Neural cell (in vitro differentiated cells): ENCODE measurements around the gene PKHD1. TPM values are rescaled to one million over a fixed set of nuclear protein-coding genes. Genes with fewer than 3 reads are reported as not detected.

ENCODE experiments used
- H2AFZ ChIP-seq: fragments of 200-600, 300-800 bp; sonication (generic), shearing (Covaris generic); 2 replicates; pipeline ENCODE4 v1.6.0; 2014; ENCODE audit warnings: low read depth, mild to moderate bottlenecking, antibody characterized with exemption, low read length, moderate library complexity
- H3F3A ChIP-seq: fragments of 200-600 bp; shearing (Covaris generic); 2 replicates; pipeline ENCODE4 v1.6.1; 2016; ENCODE audit warnings: mild to moderate bottlenecking, moderate library complexity, mixed read lengths, antibody characterized with exemption, low read length; ENCODE audit not compliant: insufficient read depth, poor library complexity, severe bottlenecking
- H3K27ac ChIP-seq: fragments of 200-600, 300-800 bp; sonication (generic), shearing (Covaris generic); 2 replicates; pipeline ENCODE4 v1.5.1; 2014; ENCODE audit warnings: mild to moderate bottlenecking, low read length, moderate library complexity
- H3K27me3 ChIP-seq: fragments of 300-800, 200-600 bp; sonication (generic), shearing (Covaris generic); 2 replicates; pipeline ENCODE4 v1.6.0; 2014; ENCODE audit warnings: mild to moderate bottlenecking, low read depth, low read length, moderate library complexity; ENCODE audit not compliant: insufficient read depth
- H3K36me3 ChIP-seq: fragments of 300-800, 200-600 bp; sonication (generic), shearing (Covaris generic); 2 replicates; pipeline ENCODE4 v1.5.1; 2014; ENCODE audit warnings: mild to moderate bottlenecking, antibody characterized with exemption, low read length, moderate library complexity; ENCODE audit not compliant: insufficient read depth
- H3K4me2 ChIP-seq: fragments of 300-800, 200-600 bp; sonication (generic), shearing (Covaris generic); 2 replicates; pipeline ENCODE4 v1.6.0; 2014; ENCODE audit warnings: mild to moderate bottlenecking, low read length
- H3K4me3 ChIP-seq: fragments of 300-800, 200-600 bp; sonication (generic), shearing (Covaris generic); 2 replicates; pipeline ENCODE4 v1.5.1; 2014; ENCODE audit warnings: mild to moderate bottlenecking, low read length, moderate library complexity
- H3K79me2 ChIP-seq: fragments of 200-600 bp; shearing (Covaris generic); replicated peaks from 2 replicates; pipeline ENCODE4 v1.6.0; 2014; ENCODE audit warnings: mild to moderate bottlenecking, low read length, moderate library complexity; ENCODE audit not compliant: insufficient read depth
- H3K9ac ChIP-seq: fragments of 300-800, 200-600 bp; sonication (generic), shearing (Covaris generic); 2 replicates; pipeline ENCODE4 v1.6.1; 2016; ENCODE audit warnings: mild to moderate bottlenecking, low read length, mixed read lengths
- H3K9me2 ChIP-seq: fragments of 200-600 bp; shearing (Covaris generic); 2 replicates; pipeline ENCODE4 v1.6.1; 2016; ENCODE audit warnings: mild to moderate bottlenecking, low read length, mixed read lengths; ENCODE audit not compliant: insufficient read depth
- H3K9me3 ChIP-seq: fragments of 200-600, 300-800 bp; sonication (generic), shearing (Covaris generic); 2 replicates; pipeline ENCODE4 v1.6.1; 2016; ENCODE audit warnings: mild to moderate bottlenecking, mixed run types, low read length, moderate library complexity, mixed read lengths
- H4K20me1 ChIP-seq: fragments of 200-600 bp; shearing (Covaris generic); 2 replicates; pipeline ENCODE4 v1.6.1; 2016; ENCODE audit warnings: mild to moderate bottlenecking, mixed run types; ENCODE audit not compliant: insufficient read depth
- EP300 ChIP-seq: fragments of 450-650 bp; conservative IDR thresholded peaks from 2 replicates; pipeline ENCODE4 v1.6.1; 2014; ENCODE audit warnings: antibody characterized with exemption, mild to moderate bottlenecking, moderate library complexity; ENCODE audit not compliant: poor library complexity, severe bottlenecking
- EZH2 ChIP-seq: fragments of 200-600, 300-800 bp; shearing (Covaris generic), sonication (generic); IDR thresholded peaks from 2 replicates; pipeline ENCODE4 v1.6.1; 2014; ENCODE audit warnings: antibody characterized with exemption, low read length, borderline replicate concordance, mild to moderate bottlenecking; ENCODE audit not compliant: insufficient read depth, poor library complexity, severe bottlenecking
- MXI1 ChIP-seq: fragments of 450-650 bp; conservative IDR thresholded peaks from 2 replicates; pipeline ENCODE4 v1.6.1; 2014; ENCODE audit warnings: antibody characterized with exemption, mild to moderate bottlenecking; ENCODE audit not compliant: poor library complexity, severe bottlenecking
- POLR2AphosphoS5 ChIP-seq: IDR thresholded peaks from 2 replicates; pipeline ENCODE4 v1.6.1; 2012
- RAD21 ChIP-seq: fragments of 450-650 bp; conservative IDR thresholded peaks from 2 replicates; pipeline ENCODE4 v1.6.1; 2014; ENCODE audit warnings: antibody characterized with exemption, mild to moderate bottlenecking, moderate library complexity
- SMC3 ChIP-seq: fragments of 450-650 bp; conservative IDR thresholded peaks from 2 replicates; pipeline ENCODE4 v1.6.1; 2014; ENCODE audit warnings: antibody characterized with exemption, mild to moderate bottlenecking, moderate library complexity; ENCODE audit not compliant: poor library complexity
- TAF1 ChIP-seq: IDR thresholded peaks from 2 replicates; pipeline ENCODE4 v1.6.1; 2012; ENCODE audit warnings: low read depth
- polyA plus RNA-seq: library from polyadenylated mRNA; depleted of rRNA; stranded (reverse); fragments of >200 nt; gene quantifications from 2 replicates; pipeline ENCODE4 v1.2.3, GENCODE V29; 2014
- TF ChIP-seq, protein P1 (sequence below): IDR thresholded peaks from 2 replicates; pipeline ENCODE4 v1.6.1; 2012; ENCODE audit warnings: borderline replicate concordance
- TF ChIP-seq, protein P2 (sequence below): fragments of 450-650 bp; IDR thresholded peaks from 2 replicates; pipeline ENCODE4 v1.5.1; 2014; ENCODE audit warnings: antibody characterized with exemption, mild to moderate bottlenecking, moderate library complexity; ENCODE audit not compliant: poor library complexity, severe bottlenecking

PKHD1 gene
- polyA plus RNA-seq, 1 donor from 2014 or later, result not detected

DNA sequence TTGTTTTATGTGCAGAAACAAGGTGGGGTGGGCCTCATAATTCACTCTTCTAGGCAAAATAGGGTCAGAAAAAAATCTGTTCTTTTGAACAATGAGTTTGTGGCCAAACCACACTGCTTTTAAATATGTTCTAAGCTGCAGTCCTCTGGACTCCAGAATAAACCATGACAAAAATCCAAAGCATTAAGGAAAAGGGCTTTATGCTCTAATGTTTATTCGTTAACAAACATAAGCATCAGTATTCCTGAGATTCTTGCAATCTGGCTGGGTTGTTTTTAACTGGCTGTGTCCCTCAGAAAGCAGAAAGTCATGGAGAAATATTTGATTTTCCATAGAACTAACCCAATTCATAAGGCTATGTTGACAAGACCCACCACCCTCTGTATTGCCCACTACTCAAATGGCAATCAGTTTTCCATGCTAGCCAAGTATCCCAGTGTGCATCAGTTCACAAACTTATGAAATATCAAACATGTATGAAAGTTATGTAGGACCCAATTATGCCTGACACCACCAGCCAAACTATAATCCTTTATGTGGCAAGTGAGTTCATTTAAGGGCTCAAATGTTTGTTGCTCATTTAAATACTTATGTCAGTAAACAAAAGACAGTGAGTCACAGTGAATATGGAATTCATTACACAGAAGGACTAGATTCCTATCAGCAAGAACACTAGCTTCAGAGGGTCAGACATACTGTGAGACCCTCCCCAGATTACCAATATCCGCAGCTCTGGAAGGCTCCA lies 45.1 kb downstream of the PKHD1 start:
- H3K27ac ChIP-seq, result no peak overlapping the region
- no peak overlapping the region for H3K4me2 ChIP-seq
- no peaks in the 10 kb centered on the region for H3K79me2 ChIP-seq
- H3K9ac ChIP-seq, result no peak overlapping the region
- H3K27me3 ChIP-seq, result no peaks in the 10 kb centered on the region
- TF ChIP-seq MXI1 (no peak), POLR2AphosphoS5 (no peak), SMC3 (no peak), EZH2 (no peak), RAD21 (no peak), EP300 (no peak), TAF1 (no peak)
- TF ChIP-seq, protein P1, sequence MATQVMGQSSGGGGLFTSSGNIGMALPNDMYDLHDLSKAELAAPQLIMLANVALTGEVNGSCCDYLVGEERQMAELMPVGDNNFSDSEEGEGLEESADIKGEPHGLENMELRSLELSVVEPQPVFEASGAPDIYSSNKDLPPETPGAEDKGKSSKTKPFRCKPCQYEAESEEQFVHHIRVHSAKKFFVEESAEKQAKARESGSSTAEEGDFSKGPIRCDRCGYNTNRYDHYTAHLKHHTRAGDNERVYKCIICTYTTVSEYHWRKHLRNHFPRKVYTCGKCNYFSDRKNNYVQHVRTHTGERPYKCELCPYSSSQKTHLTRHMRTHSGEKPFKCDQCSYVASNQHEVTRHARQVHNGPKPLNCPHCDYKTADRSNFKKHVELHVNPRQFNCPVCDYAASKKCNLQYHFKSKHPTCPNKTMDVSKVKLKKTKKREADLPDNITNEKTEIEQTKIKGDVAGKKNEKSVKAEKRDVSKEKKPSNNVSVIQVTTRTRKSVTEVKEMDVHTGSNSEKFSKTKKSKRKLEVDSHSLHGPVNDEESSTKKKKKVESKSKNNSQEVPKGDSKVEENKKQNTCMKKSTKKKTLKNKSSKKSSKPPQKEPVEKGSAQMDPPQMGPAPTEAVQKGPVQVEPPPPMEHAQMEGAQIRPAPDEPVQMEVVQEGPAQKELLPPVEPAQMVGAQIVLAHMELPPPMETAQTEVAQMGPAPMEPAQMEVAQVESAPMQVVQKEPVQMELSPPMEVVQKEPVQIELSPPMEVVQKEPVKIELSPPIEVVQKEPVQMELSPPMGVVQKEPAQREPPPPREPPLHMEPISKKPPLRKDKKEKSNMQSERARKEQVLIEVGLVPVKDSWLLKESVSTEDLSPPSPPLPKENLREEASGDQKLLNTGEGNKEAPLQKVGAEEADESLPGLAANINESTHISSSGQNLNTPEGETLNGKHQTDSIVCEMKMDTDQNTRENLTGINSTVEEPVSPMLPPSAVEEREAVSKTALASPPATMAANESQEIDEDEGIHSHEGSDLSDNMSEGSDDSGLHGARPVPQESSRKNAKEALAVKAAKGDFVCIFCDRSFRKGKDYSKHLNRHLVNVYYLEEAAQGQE, result no peak
- TF ChIP-seq, protein P2, sequence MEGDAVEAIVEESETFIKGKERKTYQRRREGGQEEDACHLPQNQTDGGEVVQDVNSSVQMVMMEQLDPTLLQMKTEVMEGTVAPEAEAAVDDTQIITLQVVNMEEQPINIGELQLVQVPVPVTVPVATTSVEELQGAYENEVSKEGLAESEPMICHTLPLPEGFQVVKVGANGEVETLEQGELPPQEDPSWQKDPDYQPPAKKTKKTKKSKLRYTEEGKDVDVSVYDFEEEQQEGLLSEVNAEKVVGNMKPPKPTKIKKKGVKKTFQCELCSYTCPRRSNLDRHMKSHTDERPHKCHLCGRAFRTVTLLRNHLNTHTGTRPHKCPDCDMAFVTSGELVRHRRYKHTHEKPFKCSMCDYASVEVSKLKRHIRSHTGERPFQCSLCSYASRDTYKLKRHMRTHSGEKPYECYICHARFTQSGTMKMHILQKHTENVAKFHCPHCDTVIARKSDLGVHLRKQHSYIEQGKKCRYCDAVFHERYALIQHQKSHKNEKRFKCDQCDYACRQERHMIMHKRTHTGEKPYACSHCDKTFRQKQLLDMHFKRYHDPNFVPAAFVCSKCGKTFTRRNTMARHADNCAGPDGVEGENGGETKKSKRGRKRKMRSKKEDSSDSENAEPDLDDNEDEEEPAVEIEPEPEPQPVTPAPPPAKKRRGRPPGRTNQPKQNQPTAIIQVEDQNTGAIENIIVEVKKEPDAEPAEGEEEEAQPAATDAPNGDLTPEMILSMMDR, result no peak
- H3K4me3 ChIP-seq, result no peak overlapping the region
- no peaks in the 10 kb centered on the region for H3F3A ChIP-seq
- H4K20me1 ChIP-seq, result no peaks in the 10 kb centered on the region
- H2AFZ ChIP-seq, result no peak overlapping the region
- H3K36me3 ChIP-seq, result no peaks in the 10 kb centered on the region
- H3K9me2 ChIP-seq, result no peaks in the 10 kb centered on the region
- no peaks in the 10 kb centered on the region for H3K9me3 ChIP-seq

DNA sequence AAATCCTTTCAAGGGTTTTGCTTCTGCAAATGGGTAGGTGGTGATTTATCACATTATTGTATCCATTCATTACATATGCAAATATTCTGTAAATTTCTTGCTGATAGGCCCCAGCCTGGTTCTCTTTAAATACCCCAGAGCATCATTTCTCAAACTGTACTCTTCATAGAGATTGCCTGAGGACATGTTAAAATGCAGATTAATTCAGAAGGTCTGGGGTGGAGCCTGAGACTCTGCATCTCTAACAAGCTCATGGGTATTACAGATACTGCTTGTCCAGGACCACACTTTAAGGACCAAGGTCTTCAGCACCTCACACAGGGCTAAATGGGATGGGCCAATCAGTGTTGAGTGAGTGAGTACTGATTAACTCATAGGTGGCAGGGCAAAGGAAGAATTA lies 46.3 kb downstream of the PKHD1 start:
- H3K27me3 ChIP-seq, result no peaks in the 10 kb centered on the region
- H3K9me3 ChIP-seq, result no peaks in the 10 kb centered on the region
- H3K9ac ChIP-seq, result no peak overlapping the region
- H3K4me3 ChIP-seq, result no peak overlapping the region
- H4K20me1 ChIP-seq, result no peaks in the 10 kb centered on the region
- H2AFZ ChIP-seq, result no peak overlapping the region
- no peak for TF ChIP-seq RAD21
- TF ChIP-seq, protein P2, result no peak
- TF ChIP-seq EZH2, result no peak
- TF ChIP-seq POLR2AphosphoS5, result no peak
- no peaks in the 10 kb centered on the region for H3K36me3 ChIP-seq
- H3F3A ChIP-seq, result no peaks in the 10 kb centered on the region
- no peak overlapping the region for H3K4me2 ChIP-seq
- H3K9me2 ChIP-seq, result no peaks in the 10 kb centered on the region
- no peak overlapping the region for H3K27ac ChIP-seq
- H3K79me2 ChIP-seq, result no peaks in the 10 kb centered on the region
